ENCODE data around the gene VOPP1.

VOPP1 gene

DNA sequence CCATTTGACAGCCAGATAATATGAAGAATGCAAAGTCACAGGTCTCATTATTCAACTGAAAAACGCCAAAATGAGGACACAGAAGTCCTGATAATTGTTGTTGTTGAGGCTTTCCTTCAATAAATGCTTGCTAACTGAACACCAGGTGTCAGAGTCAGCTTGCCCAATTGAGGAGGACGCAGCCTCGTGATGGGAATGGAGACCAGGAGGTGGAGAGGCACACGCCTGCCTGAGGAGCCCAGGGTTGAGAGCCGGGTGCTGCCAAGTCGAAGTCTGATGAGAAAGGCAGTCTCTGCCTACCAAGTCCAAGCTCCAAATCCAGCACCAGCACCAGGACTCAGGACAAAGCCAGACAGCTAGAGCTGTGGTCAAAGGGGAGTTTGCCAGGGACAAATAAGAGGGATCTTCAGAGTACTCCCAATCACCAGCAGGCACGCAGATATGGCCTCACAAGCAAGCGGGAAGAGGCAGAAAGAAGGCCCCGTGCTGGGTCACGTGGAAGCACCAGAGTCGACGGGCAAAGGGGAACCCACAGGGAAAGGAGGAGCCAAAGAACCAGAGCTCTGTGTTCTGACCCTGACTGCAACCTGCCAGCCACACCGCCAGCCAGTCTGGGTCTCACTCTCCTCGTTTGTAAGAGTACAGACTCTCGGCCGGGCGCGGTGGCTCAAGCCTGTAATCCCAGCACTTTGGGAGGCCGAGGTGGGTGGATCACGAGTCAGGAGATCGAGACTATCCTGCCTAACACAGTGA lies 47.6 kb downstream of the VOPP1 start:
- TF ChIP-seq RAD21 (IDR thresholded peaks at IDR 0.05; ENCODE audit: low read depth) = 0 out of 2 replicates have a peak, but pooled peaks have one; percentile 4
- no peak for TF ChIP-seq FOXM1 (IDR thresholded peaks at IDR 0.05; ENCODE audit: borderline replicate concordance, low read depth)

DNA sequence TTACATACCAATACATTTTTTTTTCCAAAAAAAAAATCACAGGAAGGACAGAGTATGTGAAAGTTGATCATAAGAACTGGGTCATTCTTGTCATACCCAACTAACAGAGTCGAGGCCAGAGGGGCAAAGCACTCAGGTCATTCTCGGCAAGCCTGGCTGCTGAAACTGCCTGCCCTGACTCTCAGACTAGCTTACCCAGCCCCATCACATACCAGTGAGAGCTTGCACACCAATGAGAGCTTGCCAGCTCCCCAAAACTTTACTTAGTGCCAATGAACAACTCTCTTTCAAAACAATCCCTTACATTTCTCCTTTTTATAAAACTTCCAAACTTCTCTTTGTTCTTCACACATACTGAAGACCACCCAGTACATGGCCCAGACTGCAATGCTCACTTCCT lies 48.9 kb downstream of the VOPP1 start:
- TF ChIP-seq TAF1 (IDR thresholded peaks at IDR 0.05; ENCODE audit: low read depth) (no peak), RAD21 (IDR thresholded peaks at IDR 0.05; ENCODE audit: low read depth) (no peak), FOXM1 (IDR thresholded peaks at IDR 0.05; ENCODE audit: borderline replicate concordance, low read depth) (no peak), EP300 (IDR thresholded peaks at IDR 0.05; ENCODE audit: borderline replicate concordance) (no peak), TEAD4 (IDR thresholded peaks at IDR 0.05) (no peak)
- TF ChIP-seq, protein P1, sequence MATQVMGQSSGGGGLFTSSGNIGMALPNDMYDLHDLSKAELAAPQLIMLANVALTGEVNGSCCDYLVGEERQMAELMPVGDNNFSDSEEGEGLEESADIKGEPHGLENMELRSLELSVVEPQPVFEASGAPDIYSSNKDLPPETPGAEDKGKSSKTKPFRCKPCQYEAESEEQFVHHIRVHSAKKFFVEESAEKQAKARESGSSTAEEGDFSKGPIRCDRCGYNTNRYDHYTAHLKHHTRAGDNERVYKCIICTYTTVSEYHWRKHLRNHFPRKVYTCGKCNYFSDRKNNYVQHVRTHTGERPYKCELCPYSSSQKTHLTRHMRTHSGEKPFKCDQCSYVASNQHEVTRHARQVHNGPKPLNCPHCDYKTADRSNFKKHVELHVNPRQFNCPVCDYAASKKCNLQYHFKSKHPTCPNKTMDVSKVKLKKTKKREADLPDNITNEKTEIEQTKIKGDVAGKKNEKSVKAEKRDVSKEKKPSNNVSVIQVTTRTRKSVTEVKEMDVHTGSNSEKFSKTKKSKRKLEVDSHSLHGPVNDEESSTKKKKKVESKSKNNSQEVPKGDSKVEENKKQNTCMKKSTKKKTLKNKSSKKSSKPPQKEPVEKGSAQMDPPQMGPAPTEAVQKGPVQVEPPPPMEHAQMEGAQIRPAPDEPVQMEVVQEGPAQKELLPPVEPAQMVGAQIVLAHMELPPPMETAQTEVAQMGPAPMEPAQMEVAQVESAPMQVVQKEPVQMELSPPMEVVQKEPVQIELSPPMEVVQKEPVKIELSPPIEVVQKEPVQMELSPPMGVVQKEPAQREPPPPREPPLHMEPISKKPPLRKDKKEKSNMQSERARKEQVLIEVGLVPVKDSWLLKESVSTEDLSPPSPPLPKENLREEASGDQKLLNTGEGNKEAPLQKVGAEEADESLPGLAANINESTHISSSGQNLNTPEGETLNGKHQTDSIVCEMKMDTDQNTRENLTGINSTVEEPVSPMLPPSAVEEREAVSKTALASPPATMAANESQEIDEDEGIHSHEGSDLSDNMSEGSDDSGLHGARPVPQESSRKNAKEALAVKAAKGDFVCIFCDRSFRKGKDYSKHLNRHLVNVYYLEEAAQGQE (IDR thresholded peaks at IDR 0.05; ENCODE audit: low read depth) = no peak
- TF ChIP-seq, protein P2, sequence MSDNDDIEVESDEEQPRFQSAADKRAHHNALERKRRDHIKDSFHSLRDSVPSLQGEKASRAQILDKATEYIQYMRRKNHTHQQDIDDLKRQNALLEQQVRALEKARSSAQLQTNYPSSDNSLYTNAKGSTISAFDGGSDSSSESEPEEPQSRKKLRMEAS (IDR thresholded peaks at IDR 0.05) = no peak

DNA sequence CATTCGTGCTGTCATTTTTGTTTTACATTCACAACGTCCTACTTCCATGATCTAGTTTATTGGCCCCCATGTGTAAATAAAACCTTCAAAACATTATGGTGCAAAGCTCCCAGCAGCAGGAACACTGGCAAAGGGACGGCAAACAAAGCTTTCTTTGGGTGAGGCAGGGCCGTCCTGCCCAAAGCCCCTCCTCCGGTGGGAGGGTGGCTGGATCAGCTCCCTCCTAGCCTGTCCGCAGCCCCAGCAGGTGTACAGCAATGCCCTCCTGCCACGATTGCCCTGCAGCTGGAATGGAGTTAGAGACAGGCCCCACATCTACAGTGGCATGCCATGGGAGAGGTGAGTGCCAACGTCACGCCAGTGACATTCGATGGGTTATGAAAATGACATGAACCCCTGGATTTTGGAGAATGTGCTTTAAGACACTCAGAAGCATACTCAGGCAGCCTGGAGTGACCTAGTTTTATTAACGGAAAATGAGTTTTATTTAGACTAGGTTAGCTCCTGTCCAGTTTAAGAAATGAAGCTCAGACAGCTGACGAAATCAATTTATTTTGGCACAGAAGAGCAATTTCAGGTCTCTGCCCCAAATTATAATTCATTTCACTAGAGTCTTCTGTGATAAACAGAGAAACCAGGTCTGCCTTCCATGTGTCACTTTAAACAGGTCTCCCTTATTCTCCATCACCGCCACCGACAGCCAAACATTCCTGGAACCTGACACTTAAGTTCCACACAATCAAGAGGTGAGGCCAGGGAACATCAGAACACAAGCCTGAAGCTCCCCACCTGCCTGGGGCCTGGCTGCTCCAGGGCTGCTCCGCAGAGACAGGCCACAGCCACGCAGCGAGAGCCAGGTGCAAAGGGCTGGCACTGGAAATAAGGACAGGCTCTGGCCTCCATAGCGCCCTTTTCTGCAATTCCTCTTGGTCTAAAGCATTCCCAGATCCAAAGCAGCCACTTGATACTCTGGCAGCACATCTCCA lies 50.1 kb downstream of the VOPP1 start:
- no peak for TF ChIP-seq YY1 (IDR thresholded peaks at IDR 0.05; ENCODE audit: low read depth)
- TF ChIP-seq, protein P2 (IDR thresholded peaks at IDR 0.05) = no peak
- TF ChIP-seq CEBPB (IDR thresholded peaks at IDR 0.05) = no peak
- no peak for TF ChIP-seq FOXM1 (IDR thresholded peaks at IDR 0.05; ENCODE audit: borderline replicate concordance, low read depth)
- TF ChIP-seq TCF12 (IDR thresholded peaks at IDR 0.05; ENCODE audit: low read depth) = no peak
- TF ChIP-seq TAF1 (IDR thresholded peaks at IDR 0.05; ENCODE audit: low read depth) = no peak
- no peak for TF ChIP-seq NFIC (IDR thresholded peaks at IDR 0.05)
- TF ChIP-seq ZBTB7A (IDR thresholded peaks at IDR 0.05; ENCODE audit: low read depth) = no peak
- TF ChIP-seq TEAD4 (IDR thresholded peaks at IDR 0.05) = no peak
- TF ChIP-seq, protein P1 (IDR thresholded peaks at IDR 0.05; ENCODE audit: low read depth) = no peak
- no peak for TF ChIP-seq EP300 (IDR thresholded peaks at IDR 0.05; ENCODE audit: borderline replicate concordance)
- no peak for TF ChIP-seq RAD21 (IDR thresholded peaks at IDR 0.05; ENCODE audit: low read depth)
- no peak for TF ChIP-seq EGR1 (IDR thresholded peaks at IDR 0.05)
- TF ChIP-seq, protein P3, sequence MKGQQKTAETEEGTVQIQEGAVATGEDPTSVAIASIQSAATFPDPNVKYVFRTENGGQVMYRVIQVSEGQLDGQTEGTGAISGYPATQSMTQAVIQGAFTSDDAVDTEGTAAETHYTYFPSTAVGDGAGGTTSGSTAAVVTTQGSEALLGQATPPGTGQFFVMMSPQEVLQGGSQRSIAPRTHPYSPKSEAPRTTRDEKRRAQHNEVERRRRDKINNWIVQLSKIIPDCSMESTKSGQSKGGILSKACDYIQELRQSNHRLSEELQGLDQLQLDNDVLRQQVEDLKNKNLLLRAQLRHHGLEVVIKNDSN (IDR thresholded peaks at IDR 0.05) = no peak
- TF ChIP-seq CREB1 (IDR thresholded peaks at IDR 0.05; ENCODE audit: low read depth) = no peak

DNA sequence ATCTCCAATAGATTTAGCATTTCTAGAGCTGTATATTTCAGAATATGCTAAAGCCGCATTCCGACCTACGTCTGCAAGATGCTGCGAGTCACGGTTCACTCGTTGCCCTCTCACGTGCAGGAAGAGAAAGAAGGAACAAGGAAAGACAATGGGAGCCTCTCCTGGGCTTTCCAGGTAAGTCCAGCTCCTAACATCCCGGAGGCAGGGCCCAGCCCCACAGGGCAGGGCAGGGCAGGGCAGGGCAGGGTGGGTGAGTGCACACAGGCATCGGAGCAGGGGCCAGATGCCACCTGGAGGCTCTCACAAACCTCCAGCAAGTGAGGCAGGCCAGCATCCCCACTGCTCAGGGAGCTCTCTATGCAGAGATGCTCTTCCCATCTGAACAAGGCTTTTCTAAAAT lies 50.8 kb downstream of the VOPP1 start:
- TF ChIP-seq CREB1 (IDR thresholded peaks at IDR 0.05; ENCODE audit: low read depth) = no peak
- TF ChIP-seq, protein P1 (IDR thresholded peaks at IDR 0.05; ENCODE audit: low read depth) = no peak
- no peak for TF ChIP-seq EGR1 (IDR thresholded peaks at IDR 0.05)
- TF ChIP-seq ZBTB7A (IDR thresholded peaks at IDR 0.05; ENCODE audit: low read depth) = no peak
- no peak for TF ChIP-seq TEAD4 (IDR thresholded peaks at IDR 0.05)
- TF ChIP-seq TAF1 (IDR thresholded peaks at IDR 0.05; ENCODE audit: low read depth) = no peak
